ENCODE measurements around the gene KCNT2.

The KCNT2 gene

DNA sequence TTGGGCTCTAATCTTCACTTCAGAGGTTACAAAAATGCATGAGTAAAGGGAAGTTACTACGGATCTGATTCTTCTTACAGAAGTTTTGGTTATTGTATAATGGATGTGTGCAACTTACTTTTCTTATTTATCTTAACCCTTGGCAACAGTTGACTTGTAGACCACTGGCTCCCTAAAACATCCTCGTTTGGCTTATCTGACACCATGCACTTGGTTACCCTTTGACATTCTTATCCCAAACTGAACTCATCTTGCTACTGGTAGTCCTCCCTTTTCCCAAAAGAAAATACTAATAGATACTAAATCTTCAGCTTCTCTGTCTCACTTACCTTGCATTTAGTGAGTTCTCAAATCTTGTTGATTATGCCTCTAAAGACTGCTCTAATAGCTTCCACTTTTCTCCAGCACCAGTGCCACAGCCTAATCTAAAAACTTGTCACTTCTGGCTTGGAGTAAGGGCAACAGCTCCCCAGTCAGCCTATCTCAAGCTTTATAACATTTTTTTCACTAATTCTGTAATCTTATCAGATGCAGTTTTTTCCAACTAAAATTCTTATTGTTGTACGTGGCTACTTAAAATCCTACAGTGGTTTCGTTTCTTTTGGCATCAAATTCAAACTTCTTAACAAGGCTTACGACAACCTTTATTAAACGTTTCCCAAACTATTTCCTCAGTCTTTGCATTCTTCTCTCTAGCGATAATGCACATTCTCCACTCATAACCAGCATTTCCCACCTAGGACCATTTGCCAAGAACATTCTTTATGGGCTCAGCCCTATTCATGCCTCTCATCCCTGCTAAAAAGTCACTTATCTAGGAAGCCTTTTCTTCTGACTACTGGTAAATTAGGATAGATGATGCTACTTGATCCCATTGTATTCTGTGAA lies 204.2 kb downstream of the KCNT2 start:
- no peak for DNase-seq (ENCODE audit: low spot score)
- no peaks in the 10 kb centered on the region for H3K9me3 Mint-ChIP-seq
- H3K27ac Mint-ChIP-seq: no peak overlapping the region
- H3K27me3 Mint-ChIP-seq (ENCODE audit: low read depth): no peaks in the 10 kb centered on the region
- H3K36me3 Mint-ChIP-seq (ENCODE audit: low read depth): no peaks in the 10 kb centered on the region
- H3K4me3 Mint-ChIP-seq: no peak overlapping the region
- H3K4me1 Mint-ChIP-seq (ENCODE audit: low read depth): no peaks in the 10 kb centered on the region

DNA sequence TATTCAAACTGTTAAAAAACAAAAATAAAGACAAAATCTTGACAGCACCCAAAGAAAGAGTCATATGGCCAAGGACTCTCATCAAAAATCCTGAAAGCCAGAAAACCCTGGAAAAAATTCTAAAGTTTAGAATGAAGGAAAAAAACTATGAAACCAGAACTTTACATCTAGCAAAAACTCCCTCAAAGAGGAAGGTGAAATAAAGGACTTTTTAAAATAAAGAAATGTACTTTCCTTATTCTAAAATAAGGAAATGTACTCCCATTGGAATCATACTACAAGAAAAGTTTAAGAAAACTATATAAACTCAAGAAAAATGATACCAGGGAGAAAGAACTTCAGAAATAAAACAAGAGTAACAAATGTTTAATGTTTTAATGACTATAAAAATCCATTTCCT lies 206.3 kb downstream of the KCNT2 start:
- Mint-ChIP-seq H3K27ac (no peak overlapping the region), H3K9me3 (no peaks in the 10 kb centered on the region), H3K4me3 (no peak overlapping the region), H3K27me3 (ENCODE audit: low read depth) (no peaks in the 10 kb centered on the region), H3K4me1 (ENCODE audit: low read depth) (no peaks in the 10 kb centered on the region), H3K36me3 (ENCODE audit: low read depth) (no peaks in the 10 kb centered on the region)
- DNase-seq (ENCODE audit: low spot score): no peak

GRCh38 chr1:196401452-196401833 lies 206.8 kb downstream of the KCNT2 start:
- DNase-seq (ENCODE audit: low spot score): no peak
- Mint-ChIP-seq H3K27ac (no peak overlapping the region), H3K9me3 (no peaks in the 10 kb centered on the region), H3K36me3 (ENCODE audit: low read depth) (no peaks in the 10 kb centered on the region), H3K4me1 (ENCODE audit: low read depth) (no peaks in the 10 kb centered on the region), H3K4me3 (no peak overlapping the region), H3K27me3 (ENCODE audit: low read depth) (no peaks in the 10 kb centered on the region)

DNA sequence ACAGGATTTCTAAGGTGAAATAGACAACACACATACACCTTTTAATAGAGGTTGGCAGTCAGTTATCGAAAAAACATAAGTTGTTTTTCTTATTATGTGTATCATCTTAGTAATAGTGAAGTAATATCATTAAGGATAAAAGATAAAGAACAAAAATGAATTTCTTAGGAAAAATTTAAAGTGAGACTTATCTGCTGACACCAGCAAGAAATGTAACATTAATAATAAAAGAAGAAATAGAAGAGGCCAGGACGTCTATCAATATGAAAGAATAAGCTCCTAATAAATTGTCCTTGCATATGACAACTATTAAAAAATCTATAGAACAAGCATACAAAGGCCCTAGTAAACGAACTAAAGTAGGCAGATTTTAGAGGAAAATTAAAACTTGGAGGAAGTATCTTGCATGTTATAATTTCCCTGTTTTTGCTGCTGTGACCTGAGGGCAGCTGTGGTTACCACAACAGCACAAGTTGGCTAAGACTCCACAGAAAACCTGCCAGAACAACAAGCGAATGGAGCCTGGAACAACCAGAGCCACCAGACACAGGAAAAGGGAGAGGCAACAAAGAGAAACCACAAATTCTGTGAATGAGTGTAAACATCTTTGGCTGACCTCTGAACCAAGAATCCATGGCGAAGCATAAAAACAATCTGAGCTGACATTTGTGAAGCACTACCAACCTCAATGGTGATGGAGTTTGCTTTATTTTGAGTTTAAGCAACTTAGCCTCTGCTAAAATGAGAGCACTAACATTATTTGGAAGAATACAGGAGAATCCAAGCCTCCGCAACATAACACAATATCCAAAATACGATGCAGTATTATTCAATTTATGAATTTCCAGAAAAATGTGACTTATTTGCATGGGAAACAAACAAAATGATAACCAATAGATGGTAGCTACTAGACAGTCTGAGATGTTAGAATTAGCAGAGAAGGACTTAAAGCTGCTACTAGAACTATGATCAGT lies 207.5 kb downstream of the KCNT2 start:
- Mint-ChIP-seq H3K4me3 (no peak overlapping the region), H3K27me3 (ENCODE audit: low read depth) (no peaks in the 10 kb centered on the region), H3K9me3 (no peaks in the 10 kb centered on the region), H3K27ac (no peak overlapping the region), H3K36me3 (ENCODE audit: low read depth) (no peaks in the 10 kb centered on the region), H3K4me1 (ENCODE audit: low read depth) (no peaks in the 10 kb centered on the region)
- no peak for DNase-seq (ENCODE audit: low spot score)

DNA sequence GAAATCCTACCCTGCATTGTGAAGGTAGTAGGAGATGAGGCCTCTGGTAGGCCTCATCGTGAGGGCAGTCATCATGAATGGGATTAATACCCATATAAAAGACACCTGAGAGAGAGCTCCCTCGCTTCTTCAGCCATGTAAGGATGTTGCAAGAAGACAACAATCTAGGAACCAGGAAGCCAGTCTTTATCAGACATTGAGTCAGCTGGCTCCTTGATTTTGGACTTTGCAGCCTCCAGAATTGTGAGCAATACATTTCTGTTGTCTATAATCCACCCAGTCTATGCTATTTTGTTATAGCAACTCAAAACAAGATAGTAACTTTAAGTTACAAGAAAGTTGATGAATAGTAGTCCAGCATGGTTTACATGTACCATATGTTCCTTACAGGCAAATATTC lies 208.5 kb downstream of the KCNT2 start:
- no peaks in the 10 kb centered on the region for H3K36me3 Mint-ChIP-seq (ENCODE audit: low read depth)

DNA sequence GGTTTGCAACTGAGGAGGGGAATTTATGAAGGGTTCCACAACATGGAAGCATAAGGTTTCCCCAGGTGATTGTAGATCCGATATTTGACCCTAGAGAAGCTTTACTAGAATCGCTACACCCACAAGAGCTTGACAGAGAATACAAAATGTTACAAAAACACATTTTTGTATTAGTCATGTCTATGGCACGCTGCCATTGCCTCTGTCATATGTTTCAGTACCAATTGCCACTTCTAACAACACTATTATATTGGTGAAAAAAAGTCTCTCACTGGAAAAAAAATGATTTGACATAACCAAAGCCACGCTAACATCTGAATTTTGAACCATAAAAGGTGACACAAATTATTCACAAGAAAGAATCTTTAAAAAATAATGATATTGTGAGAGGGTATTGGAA lies 214.5 kb downstream of the KCNT2 start:
- no peak overlapping the region for H3K4me3 Mint-ChIP-seq
- H3K27ac Mint-ChIP-seq: no peak overlapping the region
- H3K9me3 Mint-ChIP-seq: no peaks in the 10 kb centered on the region
- H3K36me3 Mint-ChIP-seq (ENCODE audit: low read depth): no peaks in the 10 kb centered on the region
- DNase-seq (ENCODE audit: low spot score): no peak
- H3K4me1 Mint-ChIP-seq (ENCODE audit: low read depth): no peaks in the 10 kb centered on the region
- H3K27me3 Mint-ChIP-seq (ENCODE audit: low read depth): no peaks in the 10 kb centered on the region

More for the DNA sequence above, 208.5 kb downstream of the KCNT2 start:
- DNase-seq (ENCODE audit: low spot score): no peak
- no peaks in the 10 kb centered on the region for H3K27me3 Mint-ChIP-seq (ENCODE audit: low read depth)
- H3K9me3 Mint-ChIP-seq: no peaks in the 10 kb centered on the region
- no peak overlapping the region for H3K4me3 Mint-ChIP-seq
- no peak overlapping the region for H3K27ac Mint-ChIP-seq
- H3K4me1 Mint-ChIP-seq (ENCODE audit: low read depth): no peaks in the 10 kb centered on the region

GRCh38 chr1:196393282-196393681 lies 215.0 kb downstream of the KCNT2 start:
- Mint-ChIP-seq H3K36me3 (ENCODE audit: low read depth) (no peaks in the 10 kb centered on the region), H3K27me3 (ENCODE audit: low read depth) (no peaks in the 10 kb centered on the region), H3K9me3 (no peaks in the 10 kb centered on the region), H3K4me3 (no peak overlapping the region), H3K4me1 (ENCODE audit: low read depth) (no peaks in the 10 kb centered on the region), H3K27ac (no peak overlapping the region)
- DNase-seq (ENCODE audit: low spot score): no peak

DNA sequence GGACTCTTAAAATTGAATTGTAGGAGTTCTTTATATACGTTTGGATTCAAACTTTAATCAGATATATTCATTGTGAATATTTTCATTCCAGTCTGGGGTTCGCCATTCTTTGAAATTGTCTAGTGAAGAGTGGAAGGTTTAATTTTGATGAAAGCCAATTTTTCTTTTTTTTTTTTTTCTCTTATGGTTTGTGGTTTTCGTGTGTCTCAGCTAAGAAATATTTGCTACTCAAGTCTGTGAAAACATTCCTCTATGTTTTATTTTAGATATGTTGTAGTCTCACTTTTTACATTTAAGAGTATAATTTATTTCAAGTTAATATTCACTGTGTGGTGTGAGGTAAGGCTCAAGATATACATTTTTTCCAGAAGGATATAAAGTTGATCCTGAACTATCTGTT lies 220.5 kb downstream of the KCNT2 start:
- no peak for DNase-seq (ENCODE audit: low spot score)
- H3K4me1 Mint-ChIP-seq (ENCODE audit: low read depth): no peaks in the 10 kb centered on the region
- H3K27ac Mint-ChIP-seq: no peak overlapping the region
- H3K4me3 Mint-ChIP-seq: no peak overlapping the region
- no peaks in the 10 kb centered on the region for H3K9me3 Mint-ChIP-seq
- H3K27me3 Mint-ChIP-seq (ENCODE audit: low read depth): no peaks in the 10 kb centered on the region
- H3K36me3 Mint-ChIP-seq (ENCODE audit: low read depth): no peaks in the 10 kb centered on the region

- Mint-ChIP-seq H3K36me3 (ENCODE audit: low read depth) (no peaks in the 10 kb centered on the region), H3K4me1 (ENCODE audit: low read depth) (no peaks in the 10 kb centered on the region), H3K4me3 (no peak overlapping the region), H3K27ac (no peak overlapping the region), H3K27me3 (ENCODE audit: low read depth) (no peaks in the 10 kb centered on the region), H3K9me3 (no peaks in the 10 kb centered on the region)
- no peak for DNase-seq (ENCODE audit: low spot score)
Measured at GRCh38 chr1:196385109-196385508, 223.1 kb downstream of the KCNT2 start.

- no peaks in the 10 kb centered on the region for H3K9me3 Mint-ChIP-seq
- H3K27ac Mint-ChIP-seq: no peak overlapping the region
- H3K36me3 Mint-ChIP-seq (ENCODE audit: low read depth): no peaks in the 10 kb centered on the region
- H3K4me1 Mint-ChIP-seq (ENCODE audit: low read depth): no peaks in the 10 kb centered on the region
- H3K27me3 Mint-ChIP-seq (ENCODE audit: low read depth): no peaks in the 10 kb centered on the region
- DNase-seq (ENCODE audit: low spot score): no peak
- H3K4me3 Mint-ChIP-seq: no peak overlapping the region
Measured at GRCh38 chr1:196382383-196382782, 225.9 kb downstream of the KCNT2 start.

DNA sequence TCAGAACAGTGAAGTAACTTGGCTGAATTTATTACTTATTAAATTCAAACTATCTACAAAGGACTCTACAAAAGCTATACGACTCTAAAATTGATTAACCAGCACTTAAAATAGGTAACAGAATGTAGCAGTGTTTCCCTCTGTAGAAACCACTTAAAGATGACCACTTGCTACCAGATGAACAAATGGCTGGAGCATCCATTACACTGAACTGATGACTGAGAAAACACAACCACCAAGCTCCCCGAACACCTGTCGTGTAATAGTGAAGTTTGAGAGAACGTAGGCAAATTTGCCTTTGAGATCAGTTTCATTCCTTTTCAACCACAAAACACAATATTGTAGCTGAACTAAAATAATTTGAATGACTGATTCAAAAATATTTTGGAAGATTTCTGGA lies 226.7 kb downstream of the KCNT2 start:
- no peak overlapping the region for H3K27ac Mint-ChIP-seq
- no peak for DNase-seq (ENCODE audit: low spot score)
- H3K4me1 Mint-ChIP-seq (ENCODE audit: low read depth): no peaks in the 10 kb centered on the region
- H3K9me3 Mint-ChIP-seq: no peaks in the 10 kb centered on the region
- H3K4me3 Mint-ChIP-seq: no peak overlapping the region
- no peaks in the 10 kb centered on the region for H3K36me3 Mint-ChIP-seq (ENCODE audit: low read depth)
- H3K27me3 Mint-ChIP-seq (ENCODE audit: low read depth): no peaks in the 10 kb centered on the region

DNA sequence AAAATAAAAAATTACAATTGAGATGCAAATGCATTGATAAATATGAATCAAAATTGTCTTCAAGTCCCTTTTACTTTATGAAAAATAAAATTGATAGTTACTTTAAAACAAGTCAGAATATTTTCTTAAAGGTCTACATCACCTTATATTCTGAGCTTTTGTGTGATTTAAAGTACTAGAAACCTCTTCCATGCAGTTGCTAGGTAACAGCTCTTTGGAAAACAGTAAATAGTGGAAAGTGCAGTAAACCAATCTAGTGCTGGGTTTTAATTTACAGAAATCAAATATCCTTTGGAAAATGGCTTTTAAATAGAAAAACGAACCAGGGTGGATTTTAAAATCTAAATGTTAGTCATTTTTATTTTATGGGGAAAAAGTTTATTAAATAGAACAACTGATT lies 227.9 kb downstream of the KCNT2 start:
- Mint-ChIP-seq H3K36me3 (ENCODE audit: low read depth) (no peaks in the 10 kb centered on the region), H3K4me1 (ENCODE audit: low read depth) (no peaks in the 10 kb centered on the region), H3K9me3 (no peaks in the 10 kb centered on the region), H3K27ac (no peak overlapping the region), H3K4me3 (no peak overlapping the region), H3K27me3 (ENCODE audit: low read depth) (no peaks in the 10 kb centered on the region)
- no peak for DNase-seq (ENCODE audit: low spot score)

DNA sequence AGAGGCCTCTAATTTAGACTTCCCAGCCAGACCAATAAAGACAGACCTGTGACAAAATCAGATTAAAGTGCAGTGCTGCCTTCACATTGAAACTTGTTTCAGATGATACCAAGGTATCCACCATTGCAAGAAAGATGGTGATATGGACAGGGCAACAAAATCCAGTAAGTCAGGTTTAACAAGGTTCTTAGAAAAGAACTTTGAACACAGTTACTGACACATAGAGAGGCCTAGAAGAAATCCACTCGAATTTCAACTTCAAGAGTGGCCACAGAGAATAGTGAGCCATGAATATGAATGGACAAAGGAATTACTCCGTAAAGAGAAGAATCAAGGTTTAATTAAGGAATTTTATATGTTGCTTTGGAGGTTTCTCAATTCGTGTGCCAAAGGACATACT lies 230.4 kb downstream of the KCNT2 start:
- DNase-seq (ENCODE audit: low spot score): no peak
- no peaks in the 10 kb centered on the region for H3K27me3 Mint-ChIP-seq (ENCODE audit: low read depth)
- no peak overlapping the region for H3K4me3 Mint-ChIP-seq
- H3K9me3 Mint-ChIP-seq: no peaks in the 10 kb centered on the region
- H3K27ac Mint-ChIP-seq: no peak overlapping the region
- H3K4me1 Mint-ChIP-seq (ENCODE audit: low read depth): no peaks in the 10 kb centered on the region
- no peaks in the 10 kb centered on the region for H3K36me3 Mint-ChIP-seq (ENCODE audit: low read depth)

- no peaks in the 10 kb centered on the region for H3K4me1 Mint-ChIP-seq (ENCODE audit: low read depth)
- H3K27me3 Mint-ChIP-seq (ENCODE audit: low read depth): no peaks in the 10 kb centered on the region
- DNase-seq (ENCODE audit: low spot score): no peak
- H3K36me3 Mint-ChIP-seq (ENCODE audit: low read depth): no peaks in the 10 kb centered on the region
- H3K9me3 Mint-ChIP-seq: no peaks in the 10 kb centered on the region
- H3K4me3 Mint-ChIP-seq: no peak overlapping the region
- no peak overlapping the region for H3K27ac Mint-ChIP-seq
Measured at GRCh38 chr1:196376630-196377328, 231.5 kb downstream of the KCNT2 start.

All from T-helper 2 cell treated with Interferon-gamma antibody and Interleukin-4, amounts not matched to agents 5 μg/mL and 100 μg/mL, for 36 hours (primary cell).